OCI-LY7 (cell line): ENCODE measurements around the gene ZNF33A.

Source experiments
- CTCF ChIP-seq: fragments of 200-600 bp; sonication (generic); conservative IDR thresholded peaks from 2 replicates; pipeline ENCODE4 v1.5.1; 2014; ENCODE audit warnings: mild to moderate bottlenecking, antibody characterized with exemption, low read length, moderate library complexity, mixed read lengths
- EZH2phosphoT487 ChIP-seq: fragments of 200-600 bp; sonication (generic); IDR thresholded peaks from 2 replicates; pipeline ENCODE4 v1.6.1; 2018; ENCODE audit warnings: low read depth, borderline replicate concordance, mild to moderate bottlenecking, mixed run types, antibody characterized with exemption, low read length, moderate library complexity, mixed read lengths

- TF ChIP-seq CTCF (no peak), EZH2phosphoT487 (no peak)
Measured at GRCh38 chr10:38045129-38045528, 34.7 kb downstream of the ZNF33A start.
